Heart right ventricle (tissue), 16 donors: ENCODE measurements around the gene EEF1E1. TPM values are rescaled to one million over a fixed set of nuclear protein-coding genes. Genes with fewer than 3 reads are reported as not detected.
A peak's percentile ranks its signal among the peaks of the same experiment; 100 is the strongest.
"Not testable (repeated sequence)": the region's sequence is repeated elsewhere in the genome, so short reads cannot be mapped to it uniquely, and the experiment has no call there.

ENCODE experiments used
- ATAC-seq, 8 donors: fragments of 200-7000 bp; cut with Tn5 transposase; one replicate each; pipeline ENCODE4 v1.9.1; 2020; ENCODE audit warnings: mild to moderate bottlenecking in 8 of 8, moderate library complexity in 8 of 8, moderate number of reproducible peaks in 1 of 8
- DNase-seq, 2 donors: peaks; one replicate each; pipeline ENCODE4 v3.0.0-alpha.2; 2020
- H3K27ac ChIP-seq, 10 donors: fragments of 200-600 bp; sonication (generic) in 2 of 10; one replicate each; pipeline versions ENCODE4 v1.5.0 to v1.8.0; 2020 to 2022; ENCODE audit warnings: mild to moderate bottlenecking in 3 of 10
- H3K27me3 ChIP-seq, 7 donors: fragments of 200-600 bp; one replicate each; pipeline ENCODE4 v1.8.0; 2021 to 2022; ENCODE audit warnings: mild to moderate bottlenecking in 2 of 7
- H3K36me3 ChIP-seq, 9 donors: fragments of 200-600 bp; sonication (generic) in 1 of 9; one replicate each; pipeline versions ENCODE4 v1.5.0 to v1.8.0; 2020 to 2022; ENCODE audit warnings: mild to moderate bottlenecking in 2 of 9
- H3K4me1 ChIP-seq, 9 donors: fragments of 200-600 bp; sonication (generic) in 1 of 9; one replicate each; pipeline versions ENCODE4 v1.5.0 to v1.8.0; 2020 to 2022; ENCODE audit warnings: mild to moderate bottlenecking in 4 of 9
- H3K4me3 ChIP-seq, 10 donors: fragments of 200-600 bp; sonication (generic) in 2 of 10; one replicate each; pipeline versions ENCODE4 v1.5.0 to v1.8.0; 2020 to 2022; ENCODE audit warnings: mild to moderate bottlenecking in 7 of 10, moderate library complexity in 2 of 10
- H3K9me3 ChIP-seq, 11 donors: fragments of 200-600 bp in 10 of 11; sonication (generic) in 2 of 11; one replicate each; pipeline versions ENCODE4 v1.5.0 to v1.8.0; 2013 to 2022; ENCODE audit warnings: mild to moderate bottlenecking in 2 of 11, control low read depth in 1 of 11, moderate library complexity in 1 of 11
- WGBS, 2 donors: extraction: QIAGEN DNeasy Blood & Tissue Kit; methylation state at CpG; one replicate each; pipeline ENCODE4 v1.1.7; 2013; ENCODE audit warnings: inconsistent platforms in 1 of 2; 5-methylcytosine and 5-hydroxymethylcytosine counted together
- intact Hi-C, 10 donors: fragments of 100-400 bp; cut with DNase I; formaldehyde crosslinking; loops; one replicate each; pipeline versions ENCODE4 v1.11.1 to v1.14.2; 2022
- polyA plus RNA-seq, 2 donors: library from polyadenylated mRNA; stranded (reverse); fragments of 200-250 nt; gene quantifications; one replicate each; pipeline ENCODE4 v1.2.3, GENCODE V29; 2013
- total RNA-seq, 10 donors: library from RNA; stranded (reverse); fragmentation: NEBNext Ultra II Directional in 3 of 10; extraction: Animal tissue kit (Norgen Biotek cat#: 25700) in 3 of 10; gene quantifications; one replicate each; pipeline versions ENCODE4 v1.2.1 to v1.2.4, GENCODE V29; 2021 to 2023
- TF ChIP-seq, protein P1 (sequence below), 9 donors: fragments of 200-600 bp; sonication (generic) in 2 of 9; IDR thresholded peaks; one replicate each; pipeline versions ENCODE4 v1.5.0 to v1.8.0; 2021 to 2022; ENCODE audit warnings: antibody characterized with exemption in 9 of 9, mild to moderate bottlenecking in 5 of 9, moderate library complexity in 1 of 9
- donor health status: Arrhythmogenic right ventricular cardiomyopathy.
- donor health status: ischemic (EF 13 %, LVEDD 7.1; RV severe dilation, severe dysfunction).
- donor health status: healthy with polysubstance abuse.
- donor health status: DM: no; HTN: yes; CAD: no.
- donor health status: DM: no; HTN: no; CAD: no.
- donor health status: ischemic (EF 25% LVEDD 6.9; RV normal size, moderate dysfunction).
- donor health status: ischemic (EF 25% LVEDD 5.7; RV mildly dilated, moderate dysfunction).
- donor health status: healthy.
- donor health status: DM: yes; HTN: yes; CAD: no.
- donor health status: Ischemic cardiomyopathy.
- donor health status: ischemic (EF 35%, LVEDD 5.7; RV mildly dilated, moderate dysfunction).
- donor health status: nonischemic (EF 11% LVEDD 7.7; RV severe dilation, severe dysfunction).
- donor health status: DM: yes; HTN: yes; CAD: no.
- donor health status: PGD.
- donor health status: ischemic (EF 29% LVEDD 5.4; RV normal size, mild dysfunction).
- donor health status: nonischemic (EF 23%, LVEDD 6.1; RV moderate dilation, normal function).

The EEF1E1 gene
- total and polyA plus RNA-seq, 12 donors: 10.0 to 43.8 (median 13.3) TPM

DNA sequence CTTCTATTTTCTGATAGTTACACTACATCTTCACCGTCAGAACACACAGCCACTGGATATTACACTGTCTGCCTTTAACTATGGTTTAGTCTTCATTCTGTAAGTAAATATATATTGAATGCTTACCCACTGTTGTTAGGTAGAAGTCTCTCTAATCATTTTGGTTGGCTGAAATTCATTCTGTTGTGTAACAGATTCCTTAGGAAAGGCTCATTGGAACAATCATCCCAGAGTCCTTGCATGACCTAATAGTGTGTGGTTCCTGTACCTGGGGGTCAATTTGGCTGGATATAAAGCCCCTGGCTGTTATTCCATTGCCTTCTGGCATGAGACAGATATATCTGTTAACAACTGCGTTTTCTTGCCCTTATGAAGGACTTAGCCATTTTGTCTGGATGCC, 48.1 kb downstream of the EEF1E1 start:
- H3K4me3 ChIP-seq: no peak overlapping the region
- TF ChIP-seq, protein P1, sequence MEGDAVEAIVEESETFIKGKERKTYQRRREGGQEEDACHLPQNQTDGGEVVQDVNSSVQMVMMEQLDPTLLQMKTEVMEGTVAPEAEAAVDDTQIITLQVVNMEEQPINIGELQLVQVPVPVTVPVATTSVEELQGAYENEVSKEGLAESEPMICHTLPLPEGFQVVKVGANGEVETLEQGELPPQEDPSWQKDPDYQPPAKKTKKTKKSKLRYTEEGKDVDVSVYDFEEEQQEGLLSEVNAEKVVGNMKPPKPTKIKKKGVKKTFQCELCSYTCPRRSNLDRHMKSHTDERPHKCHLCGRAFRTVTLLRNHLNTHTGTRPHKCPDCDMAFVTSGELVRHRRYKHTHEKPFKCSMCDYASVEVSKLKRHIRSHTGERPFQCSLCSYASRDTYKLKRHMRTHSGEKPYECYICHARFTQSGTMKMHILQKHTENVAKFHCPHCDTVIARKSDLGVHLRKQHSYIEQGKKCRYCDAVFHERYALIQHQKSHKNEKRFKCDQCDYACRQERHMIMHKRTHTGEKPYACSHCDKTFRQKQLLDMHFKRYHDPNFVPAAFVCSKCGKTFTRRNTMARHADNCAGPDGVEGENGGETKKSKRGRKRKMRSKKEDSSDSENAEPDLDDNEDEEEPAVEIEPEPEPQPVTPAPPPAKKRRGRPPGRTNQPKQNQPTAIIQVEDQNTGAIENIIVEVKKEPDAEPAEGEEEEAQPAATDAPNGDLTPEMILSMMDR (IDR thresholded peaks at IDR 0.05): no peak
- intact Hi-C loops: loop anchor here in 3 of 10 donors (10.0 kb wide), 3 partner anchors 49 to 329 kb away; partner anchors contain the start of genes BMP6 (in 1 of the 3) and TXNDC5 (in 1 of the 3)
- ATAC-seq: no peak
- no peaks in the 10 kb centered on the region for H3K27me3 ChIP-seq
- H3K36me3 ChIP-seq: peaks cover 0 to 56% (median 0%) of the 10 kb centered on the region in 9 donors
- H3K9me3 ChIP-seq: no peaks in the 10 kb centered on the region
- H3K27ac ChIP-seq: no peak overlapping the region
- WGBS, 2 donors: 94 to 95% methylated on average over 2 of the region's 2 CpGs
- peaks cover 0 to 9% (median 4%) of the 10 kb centered on the region in 9 donors for H3K4me1 ChIP-seq
- no peak for DNase-seq

DNA sequence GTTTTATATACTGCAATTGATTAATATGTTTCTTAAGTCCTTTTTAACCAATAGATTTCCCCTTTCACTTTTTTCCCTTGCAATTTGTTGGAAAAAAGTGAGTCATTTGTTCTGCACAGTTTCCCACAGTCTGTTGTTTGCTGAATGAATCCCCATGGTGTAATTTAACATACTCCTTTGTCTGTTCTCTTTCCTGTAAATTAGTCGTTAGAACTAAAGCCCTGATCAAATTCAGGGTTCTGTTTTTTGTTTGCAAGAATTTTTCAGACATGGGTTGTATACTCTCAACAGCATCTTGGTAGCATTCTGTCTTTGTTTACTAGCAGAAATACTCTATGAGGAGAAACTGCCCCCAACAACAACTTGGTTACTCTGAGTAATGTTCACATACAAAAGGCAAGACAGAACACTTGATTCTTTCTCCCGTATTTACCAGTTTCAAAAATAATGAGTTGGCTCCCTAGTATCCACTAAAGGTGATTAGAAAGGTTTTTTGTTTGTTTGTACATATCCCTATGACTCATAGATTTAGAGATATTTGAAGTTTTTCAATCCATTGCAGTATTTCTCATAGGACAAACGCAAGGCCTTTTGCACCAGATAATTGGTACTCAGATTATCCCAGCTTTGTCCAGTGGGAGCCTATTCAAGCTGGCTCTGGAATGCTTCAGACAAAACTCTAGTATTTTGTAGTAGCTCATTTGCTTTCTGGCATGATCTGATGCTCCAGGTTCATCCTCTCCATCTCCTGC, 54.6 kb downstream of the EEF1E1 start:
- DNase-seq (no peak), ATAC-seq (peak in 3 of 8 donors; percentile 55 to 61 (median 59))
- WGBS, 2 donors: 69 to 73% methylated on average over 3 of the region's 3 CpGs
- H3K9me3 ChIP-seq: peaks cover 0 to 9% (median 0%) of the 10 kb centered on the region in 11 donors
- peaks cover 0 to 15% (median 0%) of the 10 kb centered on the region in 9 donors for H3K4me1 ChIP-seq
- peak overlapping the region in 5 of 10 donors; percentile 43 to 73 (median 54) for H3K27ac ChIP-seq
- TF ChIP-seq, protein P1 (IDR thresholded peaks at IDR 0.05): no peak
- intact Hi-C loops: no loop called here
- H3K36me3 ChIP-seq: peaks cover 0 to 15% (median 0%) of the 10 kb centered on the region in 9 donors
- no peak overlapping the region for H3K4me3 ChIP-seq
- H3K27me3 ChIP-seq: no peaks in the 10 kb centered on the region

DNA sequence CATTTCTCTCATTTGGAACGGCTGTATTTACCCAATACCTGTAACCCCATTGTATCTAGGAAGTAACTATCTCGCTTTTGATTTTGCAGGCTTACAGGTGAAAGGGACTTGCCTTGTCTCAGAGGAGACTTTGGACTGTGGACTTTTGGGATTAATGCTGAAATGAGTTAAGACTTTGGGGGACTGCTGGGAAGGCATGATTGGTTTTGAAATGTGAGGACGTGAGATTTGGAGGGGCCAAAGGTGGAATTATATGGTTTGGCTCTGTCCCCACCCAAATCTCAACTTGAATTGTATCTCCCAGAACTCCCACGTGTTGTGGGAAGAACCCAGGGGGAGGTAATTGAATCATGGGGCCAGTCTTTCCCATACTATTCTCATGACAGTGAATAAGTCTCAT, 56.6 kb downstream of the EEF1E1 start:
- H3K9me3 ChIP-seq, H3K27me3 ChIP-seq, H3K27ac ChIP-seq, intact Hi-C loops, DNase-seq, ATAC-seq, H3K4me3 ChIP-seq: not testable (repeated sequence)
- Histone ChIP-seq H3K36me3 (peaks cover 0 to 16% (median 0%) of the 10 kb centered on the region in 9 donors), H3K4me1 (peaks cover 0 to 15% (median 0%) of the 10 kb centered on the region in 9 donors)
- WGBS, 2 donors: 95 to 97% methylated on average over 4 of the region's 4 CpGs

DNA sequence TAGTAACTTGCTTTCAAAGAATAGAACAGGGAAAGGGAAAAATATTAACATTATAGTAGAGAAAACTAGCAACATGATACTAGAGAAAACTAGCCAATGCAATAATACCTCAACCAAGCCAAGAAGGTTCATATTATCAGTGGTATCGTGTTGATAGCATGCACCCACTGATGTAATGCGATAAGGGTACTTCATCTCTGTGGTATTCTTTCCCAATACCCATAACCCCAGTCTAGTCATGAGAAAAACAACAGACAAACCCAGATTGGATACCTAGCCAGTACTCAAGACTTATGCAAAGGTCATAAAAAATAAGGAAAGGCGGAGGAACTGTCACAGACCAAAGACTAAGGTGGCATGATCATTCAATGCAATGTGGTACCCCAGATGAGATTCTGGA, 59.1 kb downstream of the EEF1E1 start:
- H3K27me3 ChIP-seq: no peaks in the 10 kb centered on the region
- peaks cover 0 to 11% (median 0%) of the 10 kb centered on the region in 9 donors for H3K4me1 ChIP-seq
- WGBS, 2 donors: 63 to 64% methylated on average over 3 of the region's 3 CpGs
- DNase-seq: no peak
- H3K36me3 ChIP-seq: peaks cover 0 to 34% (median 0%) of the 10 kb centered on the region in 9 donors
- TF ChIP-seq, protein P1 (IDR thresholded peaks at IDR 0.05): no peak
- no peak for ATAC-seq
- H3K4me3 ChIP-seq: no peak overlapping the region
- peaks cover 0 to 14% (median 0%) of the 10 kb centered on the region in 11 donors for H3K9me3 ChIP-seq
- no peak overlapping the region for H3K27ac ChIP-seq
- intact Hi-C loops: no loop called here
